HL-60 (cell line): ENCODE data around the gene EXOSC6.
A peak's percentile ranks its signal among the peaks of the same experiment; 100 is the strongest.

ENCODE experiments used
- DNase-seq, 2 experiments: peaks; one replicate each; pipeline ENCODE4 v3.0.0-alpha.2; 2010 to 2020; ENCODE audit warnings: low read depth in 1 of 2, low spot score in 1 of 2
- H3K27ac ChIP-seq: fragments of 250-450 bp; sonication (Bioruptor Pico); replicated peaks from 2 replicates; pipeline ENCODE4 v1.5.1; 2020; ENCODE audit warnings: mild to moderate bottlenecking, moderate library complexity
- H3K27me3 ChIP-seq: fragments of 250-450 bp; sonication (Bioruptor Pico); 2 replicates; pipeline ENCODE4 v1.5.1; 2021; ENCODE audit warnings: mild to moderate bottlenecking, moderate library complexity; ENCODE audit not compliant: insufficient read depth, poor library complexity, severe bottlenecking
- H3K4me3 ChIP-seq: replicated peaks from 2 replicates; pipeline ENCODE4 v1.5.1; 2011; ENCODE audit warnings: mild to moderate bottlenecking, control low read depth, low read length; ENCODE audit not compliant: insufficient read depth
- CTCF ChIP-seq: IDR thresholded peaks from one replicate; pipeline ENCODE4 v1.5.1; 2011; ENCODE audit warnings: low read length, control low read depth, inconsistent platforms; ENCODE audit not compliant: insufficient read depth
- GABPA ChIP-seq: IDR thresholded peaks from 2 replicates; pipeline ENCODE4 v1.6.1; 2012; ENCODE audit warnings: low read depth
- POLR2AphosphoS5 ChIP-seq: IDR thresholded peaks from 2 replicates; pipeline ENCODE4 v1.6.1; 2012; ENCODE audit warnings: low read depth
- REST ChIP-seq: IDR thresholded peaks from 2 replicates; pipeline ENCODE4 v1.6.1; 2012; ENCODE audit warnings: low read depth; ENCODE audit not compliant: insufficient replicate concordance
- SPI1 ChIP-seq: IDR thresholded peaks from 2 replicates; pipeline ENCODE4 v1.6.1; 2012; ENCODE audit warnings: low read depth, mild to moderate bottlenecking, borderline replicate concordance

EXOSC6 gene

GRCh38 chr16:70254965-70255286 is 3.2 kb upstream of the EXOSC6 start:
- no peak for DNase-seq
- no peaks in the 10 kb centered on the region for H3K27me3 ChIP-seq
- TF ChIP-seq REST, result no peak
- TF ChIP-seq POLR2AphosphoS5, result no peak
- no peak for TF ChIP-seq GABPA
- TF ChIP-seq SPI1, result no peak
- no peak for TF ChIP-seq CTCF
- H3K4me3 ChIP-seq, result no peak overlapping the region
- H3K27ac ChIP-seq, result no peak overlapping the region

- no peak overlapping the region for H3K27ac ChIP-seq
- TF ChIP-seq POLR2AphosphoS5, result no peak
- no peak for TF ChIP-seq CTCF
- TF ChIP-seq REST, result no peak
- TF ChIP-seq SPI1, result no peak
- TF ChIP-seq GABPA, result no peak
- no peak for DNase-seq
- H3K27me3 ChIP-seq, result no peaks in the 10 kb centered on the region
- no peak overlapping the region for H3K4me3 ChIP-seq
Measured at GRCh38 chr16:70254180-70254964, 2.6 kb upstream of the EXOSC6 start.

GRCh38 chr16:70253291-70254106 is 1.8 kb upstream of the EXOSC6 start:
- H3K4me3 ChIP-seq, result no peak overlapping the region
- no peak overlapping the region for H3K27ac ChIP-seq
- no peaks in the 10 kb centered on the region for H3K27me3 ChIP-seq
- TF ChIP-seq POLR2AphosphoS5 (no peak), CTCF (peak; percentile 65)
- peak in 1 of 2 experiments; percentile 46 for DNase-seq
